ENCODE measurements around the gene CAV1.

GRCh38 chr7:116572036-116572435 lies 47.2 kb downstream of the CAV1 start:
- TF ChIP-seq TEAD4 (IDR thresholded peaks at IDR 0.05), result no peak
- no peak for TF ChIP-seq MAX (IDR thresholded peaks at IDR 0.05)
- TF ChIP-seq EP300 (IDR thresholded peaks at IDR 0.05; ENCODE audit: borderline replicate concordance), result no peak
- TF ChIP-seq TAF1 (IDR thresholded peaks at IDR 0.05; ENCODE audit: low read depth), result no peak
- no peak for TF ChIP-seq YY1 (IDR thresholded peaks at IDR 0.05; ENCODE audit: low read depth)
- no peak for TF ChIP-seq REST (IDR thresholded peaks at IDR 0.05; ENCODE audit: low read depth)
- TF ChIP-seq USF1 (IDR thresholded peaks at IDR 0.05), result no peak
